Measurements from ENCODE around the gene LAMA4. TPM values are rescaled to one million over a fixed set of nuclear protein-coding genes. Genes with fewer than 3 reads are reported as not detected.
A peak's percentile ranks its signal among the peaks of the same experiment; 100 is the strongest.

Gene LAMA4
- total and polyA plus RNA-seq, 3 donors from 2014 or later: 37.6 to 61.0 (median 49.2) TPM

DNA sequence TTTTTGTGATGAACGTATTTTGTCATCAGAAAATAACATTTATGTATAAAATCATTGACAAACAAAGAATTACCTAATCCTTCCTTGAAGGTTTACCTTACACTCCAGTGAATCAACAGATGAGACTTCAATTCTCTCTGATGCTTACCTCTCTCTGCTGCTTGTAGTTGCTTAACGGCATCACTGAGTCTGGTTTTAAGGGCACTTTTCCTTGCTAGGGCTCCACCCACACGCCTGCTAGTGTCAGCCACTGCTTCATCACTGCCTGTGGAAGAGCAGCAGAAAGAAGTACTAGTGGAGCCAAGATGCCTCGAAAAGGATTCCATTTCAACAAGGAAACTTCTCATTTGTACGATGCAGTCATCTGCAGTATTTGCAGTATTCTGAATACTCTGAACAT, 104.0 kb downstream of the LAMA4 start:
- TF ChIP-seq POLR2A (IDR thresholded peaks at IDR 0.05) (no peak), CTCF (IDR thresholded peaks at IDR 0.05) (no peak)
- DNase-seq: no peak

GRCh38 chr6:112149719-112150263, 104.6 kb downstream of the LAMA4 start:
- WGBS, 2 donors: 63 to 76% methylated on average over 4 of the region's 4 CpGs
- DNase-seq: no peak
- Histone ChIP-seq H3K27me3 (no peaks in the 10 kb centered on the region), H3K4me3 (no peak overlapping the region), H3K4me1 (no peaks in the 10 kb centered on the region), H3K36me3 (ENCODE audit: low read depth, missing control alignments) (no peaks in the 10 kb centered on the region), H3K27ac (peak overlapping the region in 1 of 2 donors; percentile 56), H3K9me3 (no peaks in the 10 kb centered on the region)
- intact Hi-C loops (cut with DNase I; ENCODE audit: low total_unique reads): no loop called here
- TF ChIP-seq CTCF (IDR thresholded peaks at IDR 0.05): no peak
- TF ChIP-seq POLR2A (IDR thresholded peaks at IDR 0.05): no peak

More for the DNA sequence above, 104.0 kb downstream of the LAMA4 start:
- peak overlapping the region in 1 of 2 donors; percentile 56 for H3K27ac ChIP-seq
- 59 to 62% methylated on average over 5 of the region's 5 CpGs for WGBS, 2 donors
- intact Hi-C loops (cut with DNase I; ENCODE audit: low total_unique reads): no loop called here
- no peaks in the 10 kb centered on the region for H3K36me3 ChIP-seq (ENCODE audit: low read depth, missing control alignments)
- H3K9me3 ChIP-seq: no peaks in the 10 kb centered on the region
- no peak overlapping the region for H3K4me3 ChIP-seq
- no peaks in the 10 kb centered on the region for H3K27me3 ChIP-seq
- no peaks in the 10 kb centered on the region for H3K4me1 ChIP-seq

DNA sequence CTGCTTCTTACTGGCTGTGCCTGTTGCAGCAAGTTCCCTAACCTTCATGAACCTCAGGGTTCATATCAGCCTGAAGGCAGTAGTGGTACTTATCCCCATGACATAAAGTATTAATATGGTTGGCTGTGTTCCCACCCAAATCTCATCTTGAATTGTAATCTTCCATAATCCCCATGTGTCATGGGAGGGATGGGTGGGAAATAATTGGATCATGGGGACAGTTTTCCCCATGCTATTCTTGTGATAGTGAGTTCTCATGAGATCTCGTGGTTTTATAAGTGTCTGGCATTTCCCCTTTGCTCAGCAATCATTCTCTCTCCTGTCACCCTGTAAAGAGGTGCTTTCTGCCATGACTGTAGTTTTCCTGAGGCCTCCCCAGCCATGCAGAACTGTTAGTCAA, 105.1 kb downstream of the LAMA4 start:
- no peak overlapping the region for H3K4me3 ChIP-seq
- H3K36me3 ChIP-seq (ENCODE audit: low read depth, missing control alignments): no peaks in the 10 kb centered on the region
- TF ChIP-seq POLR2A (IDR thresholded peaks at IDR 0.05) (no peak), CTCF (IDR thresholded peaks at IDR 0.05) (no peak)
- H3K27me3 ChIP-seq: no peaks in the 10 kb centered on the region
- H3K27ac ChIP-seq: peak overlapping the region in 1 of 2 donors; percentile 46
- 35 to 61% methylated on average over 1 of the region's 1 CpG for WGBS, 2 donors
- no peak for DNase-seq
- H3K9me3 ChIP-seq: no peaks in the 10 kb centered on the region
- intact Hi-C loops (cut with DNase I; ENCODE audit: low total_unique reads): no loop called here
- no peaks in the 10 kb centered on the region for H3K4me1 ChIP-seq

- Histone ChIP-seq H3K36me3 (ENCODE audit: low read depth, missing control alignments) (no peaks in the 10 kb centered on the region), H3K27ac (no peak overlapping the region), H3K27me3 (no peaks in the 10 kb centered on the region), H3K4me1 (no peaks in the 10 kb centered on the region), H3K9me3 (no peaks in the 10 kb centered on the region), H3K4me3 (no peak overlapping the region)
- DNase-seq: no peak
- intact Hi-C loops (cut with DNase I; ENCODE audit: low total_unique reads): no loop called here
- 95 to 97% methylated on average over 6 of the region's 6 CpGs for WGBS, 2 donors
- TF ChIP-seq CTCF (IDR thresholded peaks at IDR 0.05) (no peak), POLR2A (IDR thresholded peaks at IDR 0.05) (no peak)
These were observed 106.3 kb downstream of the LAMA4 start for GRCh38 chr6:112148103-112148502.

GRCh38 chr6:112145080-112145573, 109.2 kb downstream of the LAMA4 start:
- no peaks in the 10 kb centered on the region for H3K4me1 ChIP-seq
- TF ChIP-seq POLR2A (IDR thresholded peaks at IDR 0.05): no peak
- TF ChIP-seq CTCF (IDR thresholded peaks at IDR 0.05): no peak
- intact Hi-C loops (cut with DNase I; ENCODE audit: low total_unique reads): no loop called here
- WGBS, 2 donors: 85 to 89% methylated on average over 10 of the region's 10 CpGs
- H3K36me3 ChIP-seq (ENCODE audit: low read depth, missing control alignments): no peaks in the 10 kb centered on the region
- H3K4me3 ChIP-seq: no peak overlapping the region
- H3K27me3 ChIP-seq: no peaks in the 10 kb centered on the region
- H3K27ac ChIP-seq: no peak overlapping the region
- no peak for DNase-seq
- no peaks in the 10 kb centered on the region for H3K9me3 ChIP-seq

All from testis (tissue), 3 donors.